ENCODE results near the gene PPP1R14B. TPM values are rescaled to one million over a fixed set of nuclear protein-coding genes. Genes with fewer than 3 reads are reported as not detected.

Gene PPP1R14B
- total RNA-seq, 1 experiment from 2014 or later: 1,496 TPM

- no peak overlapping the region for H3K4me2 ChIP-seq (ENCODE audit: low read length)
- no peaks in the 10 kb centered on the region for H3K9me3 ChIP-seq (ENCODE audit: low read length)
- H3K27ac ChIP-seq (ENCODE audit: low read length): no peak overlapping the region
- DNase-seq (no peak), ATAC-seq (no peak)
- H3K9me2 ChIP-seq (replicated peaks; ENCODE audit: low read length): no peaks in the 10 kb centered on the region
- H3K36me3 ChIP-seq (ENCODE audit: low read depth, low read length): peaks cover 17% of the 10 kb centered on the region; the same call in 1 of the 2 replicates
- CTCF ChIA-PET: interaction anchor here (0.6 kb wide), 1 partner anchor 144 kb away, joined by 4 read pairs; no protein-coding TSS in a partner anchor
- H4K20me1 ChIP-seq (ENCODE audit: low read length): no peaks in the 10 kb centered on the region
- no peaks in the 10 kb centered on the region for H3K4me1 ChIP-seq (ENCODE audit: insufficient read depth, low read length)
- no peak overlapping the region for H3K9ac ChIP-seq (ENCODE audit: low read length)
- intact Hi-C loops (cut with micrococcal nuclease): no loop called here
- TF ChIP-seq CTCF (conservative IDR thresholded peaks at IDR 0.05; ENCODE audit: low read depth, low read length): no peak
- TF ChIP-seq EZH2phosphoT487 (IDR thresholded peaks at IDR 0.05; ENCODE audit: borderline replicate concordance, low read length): no peak
- no peak for TF ChIP-seq EZH2 (IDR thresholded peaks at IDR 0.05; ENCODE audit: low read length, unreplicated experiment)
- H3K4me3 ChIP-seq (ENCODE audit: low read length): no peak overlapping the region
- BruUV-seq (replicated peaks): no TSS peak
- H3K79me2 ChIP-seq (ENCODE audit: low read length): no peaks in the 10 kb centered on the region
- no peaks in the 10 kb centered on the region for H3K27me3 ChIP-seq (ENCODE audit: low read length)
- peaks cover 2% of the 10 kb centered on the region for H3F3A ChIP-seq (ENCODE audit: low read length, unreplicated experiment)
- POLR2A ChIA-PET (ENCODE audit: unreplicated experiment): no interaction called here
- no peak overlapping the region for H2AFZ ChIP-seq (ENCODE audit: low read length)
These were observed 36.3 kb downstream of the PPP1R14B start for GRCh38 chr11:64210301-64211020.

- Histone ChIP-seq H3K9me2 (replicated peaks; ENCODE audit: low read length) (no peaks in the 10 kb centered on the region), H3K9me3 (ENCODE audit: low read length) (no peaks in the 10 kb centered on the region), H2AFZ (ENCODE audit: low read length) (no peak overlapping the region), H3K4me2 (ENCODE audit: low read length) (no peak overlapping the region), H3K27ac (ENCODE audit: low read length) (no peak overlapping the region), H3K36me3 (ENCODE audit: low read depth, low read length) (peaks cover 23% of the 10 kb centered on the region), H3K27me3 (ENCODE audit: low read length) (no peaks in the 10 kb centered on the region), H4K20me1 (ENCODE audit: low read length) (no peaks in the 10 kb centered on the region), H3K4me3 (ENCODE audit: low read length) (no peak overlapping the region), H3K9ac (ENCODE audit: low read length) (no peak overlapping the region), H3F3A (ENCODE audit: low read length, unreplicated experiment) (peaks cover 1% of the 10 kb centered on the region), H3K4me1 (ENCODE audit: insufficient read depth, low read length) (no peaks in the 10 kb centered on the region), H3K79me2 (ENCODE audit: low read length) (no peaks in the 10 kb centered on the region)
- no TSS peak for BruUV-seq (replicated peaks)
- intact Hi-C loops (cut with micrococcal nuclease): no loop called here
- CTCF ChIA-PET: no interaction called here
- ATAC-seq (no peak), DNase-seq (no peak)
- POLR2A ChIA-PET (ENCODE audit: unreplicated experiment): no interaction called here
- TF ChIP-seq EZH2 (IDR thresholded peaks at IDR 0.05; ENCODE audit: low read length, unreplicated experiment) (no peak), EZH2phosphoT487 (IDR thresholded peaks at IDR 0.05; ENCODE audit: borderline replicate concordance, low read length) (no peak), CTCF (conservative IDR thresholded peaks at IDR 0.05; ENCODE audit: low read depth, low read length) (no peak)
These were observed 37.2 kb downstream of the PPP1R14B start for GRCh38 chr11:64209563-64209843.

GRCh38 chr11:64208796-64209562 lies 37.8 kb downstream of the PPP1R14B start:
- no TSS peak for BruUV-seq (replicated peaks)
- Histone ChIP-seq H3K27me3 (ENCODE audit: low read length) (no peaks in the 10 kb centered on the region), H3K9me3 (ENCODE audit: low read length) (no peaks in the 10 kb centered on the region), H3K4me3 (ENCODE audit: low read length) (no peak overlapping the region), H3K36me3 (ENCODE audit: low read depth, low read length) (peaks cover 28% of the 10 kb centered on the region), H4K20me1 (ENCODE audit: low read length) (peaks cover 4% of the 10 kb centered on the region; the same call in 1 of the 2 replicates), H3K27ac (ENCODE audit: low read length) (no peak overlapping the region), H3K79me2 (ENCODE audit: low read length) (no peaks in the 10 kb centered on the region), H3K9ac (ENCODE audit: low read length) (no peak overlapping the region), H2AFZ (ENCODE audit: low read length) (no peak overlapping the region), H3K4me1 (ENCODE audit: insufficient read depth, low read length) (0 out of 2 replicates have a peak, but pooled peaks cover 3% of the 10 kb centered on the region), H3K4me2 (ENCODE audit: low read length) (no peak overlapping the region), H3K9me2 (replicated peaks; ENCODE audit: low read length) (no peaks in the 10 kb centered on the region), H3F3A (ENCODE audit: low read length, unreplicated experiment) (no peaks in the 10 kb centered on the region)
- ATAC-seq (no peak), DNase-seq (no peak)
- intact Hi-C loops (cut with micrococcal nuclease): no loop called here
- POLR2A ChIA-PET (ENCODE audit: unreplicated experiment): no interaction called here
- CTCF ChIA-PET: no interaction called here
- TF ChIP-seq EZH2phosphoT487 (IDR thresholded peaks at IDR 0.05; ENCODE audit: borderline replicate concordance, low read length) (no peak), CTCF (conservative IDR thresholded peaks at IDR 0.05; ENCODE audit: low read depth, low read length) (no peak), EZH2 (IDR thresholded peaks at IDR 0.05; ENCODE audit: low read length, unreplicated experiment) (no peak)
